Peyer's patch (tissue), 4 donors: ENCODE results near the gene ADAM30.

ENCODE experiments used
- POLR2A ChIP-seq, 2 donors: fragments of 450-650 bp; IDR thresholded peaks; one replicate each; pipeline ENCODE4 v1.5.1; 2017; ENCODE audit warnings: antibody characterized with exemption in 2 of 2, mild to moderate bottlenecking in 2 of 2, moderate library complexity in 2 of 2
- TF ChIP-seq, protein P1 (sequence below), 6 experiments: fragments of 450-650 bp in 4 of 6; fragments of 200-600 bp in 2 of 6; sonication (generic) in 1 of 6; IDR thresholded peaks; one replicate each; pipeline ENCODE4 v1.5.1; 2017 to 2019; ENCODE audit warnings: antibody characterized with exemption in 6 of 6, mild to moderate bottlenecking in 3 of 6, moderate library complexity in 1 of 6

DNA sequence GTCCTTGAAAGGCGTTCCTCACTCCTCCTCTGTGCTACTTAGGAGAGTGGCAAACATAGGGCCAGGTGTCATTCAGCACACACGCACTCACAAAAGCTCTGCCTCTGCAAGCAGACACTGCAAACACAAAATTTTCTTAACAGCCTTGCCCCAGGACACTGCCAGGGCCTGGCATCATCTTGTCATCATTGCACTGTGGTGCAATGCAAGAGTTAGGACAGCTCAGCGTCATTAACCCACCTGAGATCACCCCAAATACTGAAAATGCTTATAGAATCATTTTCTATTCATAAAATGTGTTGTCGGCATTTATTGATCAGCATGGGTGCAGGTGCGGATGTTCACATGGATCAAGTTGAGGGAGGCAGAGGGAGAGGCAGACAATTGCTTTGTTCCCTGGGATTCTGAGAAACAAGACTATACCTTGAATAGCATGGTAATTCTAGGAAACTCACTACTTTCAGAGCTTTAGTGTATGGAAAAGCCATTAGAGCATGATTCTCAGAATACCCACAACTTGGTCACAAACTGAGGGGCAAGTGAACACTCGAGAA lies 3.0 kb downstream of the ADAM30 start:
- TF ChIP-seq, protein P1, sequence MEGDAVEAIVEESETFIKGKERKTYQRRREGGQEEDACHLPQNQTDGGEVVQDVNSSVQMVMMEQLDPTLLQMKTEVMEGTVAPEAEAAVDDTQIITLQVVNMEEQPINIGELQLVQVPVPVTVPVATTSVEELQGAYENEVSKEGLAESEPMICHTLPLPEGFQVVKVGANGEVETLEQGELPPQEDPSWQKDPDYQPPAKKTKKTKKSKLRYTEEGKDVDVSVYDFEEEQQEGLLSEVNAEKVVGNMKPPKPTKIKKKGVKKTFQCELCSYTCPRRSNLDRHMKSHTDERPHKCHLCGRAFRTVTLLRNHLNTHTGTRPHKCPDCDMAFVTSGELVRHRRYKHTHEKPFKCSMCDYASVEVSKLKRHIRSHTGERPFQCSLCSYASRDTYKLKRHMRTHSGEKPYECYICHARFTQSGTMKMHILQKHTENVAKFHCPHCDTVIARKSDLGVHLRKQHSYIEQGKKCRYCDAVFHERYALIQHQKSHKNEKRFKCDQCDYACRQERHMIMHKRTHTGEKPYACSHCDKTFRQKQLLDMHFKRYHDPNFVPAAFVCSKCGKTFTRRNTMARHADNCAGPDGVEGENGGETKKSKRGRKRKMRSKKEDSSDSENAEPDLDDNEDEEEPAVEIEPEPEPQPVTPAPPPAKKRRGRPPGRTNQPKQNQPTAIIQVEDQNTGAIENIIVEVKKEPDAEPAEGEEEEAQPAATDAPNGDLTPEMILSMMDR (IDR thresholded peaks at IDR 0.05), result no peak
- no peak for TF ChIP-seq POLR2A (IDR thresholded peaks at IDR 0.05)
